ENCODE measurements around the gene STAG3. TPM values are rescaled to one million over a fixed set of nuclear protein-coding genes. Genes with fewer than 3 reads are reported as not detected.
"Not testable (repeated sequence)": the region's sequence is repeated elsewhere in the genome, so short reads cannot be mapped to it uniquely, and the experiment has no call there.

The STAG3 gene
- total RNA-seq, 1 experiment from 2014 or later: 3.1 TPM

DNA sequence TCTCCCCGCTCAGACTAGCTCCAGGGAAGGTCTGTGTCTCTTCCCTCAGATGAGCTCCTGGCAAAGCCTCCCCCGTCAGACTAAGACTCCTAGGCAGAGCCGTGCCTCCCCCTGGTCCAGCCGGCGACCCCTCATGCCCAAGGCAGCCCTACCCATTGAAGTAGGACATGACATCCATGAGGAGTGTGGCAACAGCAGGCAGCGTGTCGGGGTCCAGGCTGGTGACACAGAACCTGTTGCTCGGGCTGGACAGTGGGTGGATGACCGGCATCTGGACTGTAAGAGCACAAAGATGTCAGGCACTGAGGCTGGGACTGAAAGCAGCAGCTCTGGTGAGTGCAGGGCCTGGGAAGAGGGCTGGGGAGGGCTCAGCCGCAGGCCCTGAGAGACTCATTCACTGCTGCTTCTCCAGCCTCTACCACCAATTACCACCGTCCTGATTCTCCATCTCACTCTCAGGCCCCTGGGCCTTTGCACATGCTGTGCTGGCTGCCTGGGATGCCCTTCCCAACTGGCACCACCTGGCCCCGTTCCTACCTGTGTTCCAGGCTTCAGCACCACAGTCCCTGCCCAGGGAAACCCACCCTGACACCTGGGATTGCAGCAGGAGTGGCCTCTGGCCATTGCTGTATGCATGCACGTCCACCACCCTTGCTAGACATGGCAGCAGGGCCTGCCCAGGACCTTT, 44.9 kb downstream of the STAG3 start:
- H3K23ac ChIP-seq (ENCODE audit: insufficient read length, low read depth, low read length): no peak overlapping the region
- H3K79me2 ChIP-seq (ENCODE audit: insufficient read depth, low read length): no peaks in the 10 kb centered on the region
- Mint-ChIP-seq H3K27ac (peak overlapping the region in 1 of 3 experiments; percentile 40; a peak in 2 of 7 replicates), H3K27me3 (ENCODE audit: low read depth) (no peaks in the 10 kb centered on the region), H3K9me3 (no peaks in the 10 kb centered on the region), H3K4me3 (no peak overlapping the region), H3K4me1 (peaks cover 1 to 7% of the 10 kb centered on the region in 2 experiments; a peak in 3 of 4 replicates), H3K36me3 (ENCODE audit: insufficient read depth in 1 of 3, low read depth in 3 of 3) (peaks cover 4 to 17% (median 12%) of the 10 kb centered on the region in 3 experiments; a peak in 5 of 7 replicates)
- no peak overlapping the region for H3K4me2 ChIP-seq (ENCODE audit: insufficient read depth, insufficient read length, low read length)
- TF ChIP-seq, protein P1, sequence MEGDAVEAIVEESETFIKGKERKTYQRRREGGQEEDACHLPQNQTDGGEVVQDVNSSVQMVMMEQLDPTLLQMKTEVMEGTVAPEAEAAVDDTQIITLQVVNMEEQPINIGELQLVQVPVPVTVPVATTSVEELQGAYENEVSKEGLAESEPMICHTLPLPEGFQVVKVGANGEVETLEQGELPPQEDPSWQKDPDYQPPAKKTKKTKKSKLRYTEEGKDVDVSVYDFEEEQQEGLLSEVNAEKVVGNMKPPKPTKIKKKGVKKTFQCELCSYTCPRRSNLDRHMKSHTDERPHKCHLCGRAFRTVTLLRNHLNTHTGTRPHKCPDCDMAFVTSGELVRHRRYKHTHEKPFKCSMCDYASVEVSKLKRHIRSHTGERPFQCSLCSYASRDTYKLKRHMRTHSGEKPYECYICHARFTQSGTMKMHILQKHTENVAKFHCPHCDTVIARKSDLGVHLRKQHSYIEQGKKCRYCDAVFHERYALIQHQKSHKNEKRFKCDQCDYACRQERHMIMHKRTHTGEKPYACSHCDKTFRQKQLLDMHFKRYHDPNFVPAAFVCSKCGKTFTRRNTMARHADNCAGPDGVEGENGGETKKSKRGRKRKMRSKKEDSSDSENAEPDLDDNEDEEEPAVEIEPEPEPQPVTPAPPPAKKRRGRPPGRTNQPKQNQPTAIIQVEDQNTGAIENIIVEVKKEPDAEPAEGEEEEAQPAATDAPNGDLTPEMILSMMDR (conservative IDR thresholded peaks at IDR 0.05): no peak
- H4K91ac ChIP-seq (ENCODE audit: insufficient read length, low read depth, low read length): no peak overlapping the region
- no peak overlapping the region; the same call in 1 of the 2 replicates for H3K14ac ChIP-seq (ENCODE audit: insufficient read depth, low read length)
- H2BK15ac ChIP-seq (ENCODE audit: low read depth, low read length): no peak overlapping the region
- no peaks in the 10 kb centered on the region for H3K4me1 ChIP-seq (ENCODE audit: insufficient read depth, low read length)
- no CpG with 5 or more reads among the region's 13 CpGs for WGBS (ENCODE audit: extremely low coverage, insufficient read length, low lambda C conversion rate)
- H3K4ac ChIP-seq (ENCODE audit: low read depth, low read length): no peak overlapping the region
- H3K79me1 ChIP-seq (ENCODE audit: insufficient read depth, low read depth, low read length, poor library complexity, severe bottlenecking): no peaks in the 10 kb centered on the region
- no peak overlapping the region for H3T11ph ChIP-seq (ENCODE audit: low read length)
- no peak overlapping the region for H2AFZ ChIP-seq (ENCODE audit: low read length)
- no peak for DNase-seq
- H3K9me3 ChIP-seq (ENCODE audit: control insufficient read depth, low read depth, low read length): no peaks in the 10 kb centered on the region
- no peaks in the 10 kb centered on the region for H4K20me1 ChIP-seq (ENCODE audit: control insufficient read depth, insufficient read depth, insufficient read length)
- no peak overlapping the region for H3K9ac ChIP-seq (ENCODE audit: extremely low read depth, insufficient read length, low read length)
- no peak overlapping the region for H2BK120ac ChIP-seq (ENCODE audit: low read depth, low read length, poor library complexity, severe bottlenecking)
- no peak overlapping the region for H3K18ac ChIP-seq (ENCODE audit: insufficient read length, low read depth, low read length)
- no peak overlapping the region for H4K5ac ChIP-seq (ENCODE audit: insufficient read length, low read depth, low read length)
- H3K27me3 ChIP-seq (ENCODE audit: insufficient read depth, low read length): no peaks in the 10 kb centered on the region
- no peak overlapping the region for H2BK5ac ChIP-seq (ENCODE audit: insufficient read length, low read length)
- H4K8ac ChIP-seq (replicated peaks; ENCODE audit: insufficient read length, low read depth, low read length): no peak overlapping the region
- H2BK20ac ChIP-seq (ENCODE audit: low read depth, low read length, poor library complexity, severe bottlenecking): no peak overlapping the region
- no peaks in the 10 kb centered on the region for H3K23me2 ChIP-seq (ENCODE audit: insufficient read length, low read depth, low read length, poor library complexity, severe bottlenecking)
- H3K56ac ChIP-seq (ENCODE audit: insufficient read length, low read depth, low read length): no peak overlapping the region
- no peak overlapping the region for H2BK12ac ChIP-seq (ENCODE audit: insufficient read length, low read depth, low read length)
- no peak overlapping the region for H2AK5ac ChIP-seq (ENCODE audit: insufficient read length, low read length)
- no peak overlapping the region for H3K27ac ChIP-seq (ENCODE audit: insufficient read length, low read depth, low read length)

DNA sequence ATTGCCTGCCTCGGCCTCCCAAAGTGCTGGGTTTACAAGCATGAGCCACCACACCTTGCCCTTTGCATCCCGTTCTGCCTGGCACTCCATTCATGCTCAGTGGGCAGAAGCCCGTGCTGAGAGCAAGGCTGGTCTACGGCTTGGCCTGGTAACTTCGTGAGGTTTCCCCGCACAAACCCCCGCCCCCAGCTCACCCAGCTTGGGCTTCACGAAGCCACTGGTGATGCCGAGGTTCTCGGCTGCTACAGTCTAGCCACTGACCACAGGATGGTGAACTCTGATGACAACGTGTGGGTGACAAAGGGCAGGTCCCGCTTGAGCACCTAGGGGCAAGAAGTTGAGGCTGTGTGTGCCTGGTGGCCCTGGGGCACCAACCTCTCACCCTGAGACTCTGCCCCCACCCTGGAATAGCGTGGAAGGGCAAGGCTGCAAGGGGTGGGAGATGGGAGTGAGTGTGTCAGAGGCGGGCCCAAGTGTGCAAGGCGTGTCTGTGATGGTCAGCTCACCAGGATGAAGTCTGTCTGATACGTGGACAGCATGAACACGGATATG, 45.7 kb downstream of the STAG3 start:
- not testable (repeated sequence) for H3K9me3 ChIP-seq (ENCODE audit: control insufficient read depth, low read depth, low read length); H2AFZ ChIP-seq (ENCODE audit: low read length); H3K4me1 Mint-ChIP-seq; H2BK5ac ChIP-seq (ENCODE audit: insufficient read length, low read length); H4K20me1 ChIP-seq (ENCODE audit: control insufficient read depth, insufficient read depth, insufficient read length); H3K9me3 Mint-ChIP-seq; H2BK20ac ChIP-seq (ENCODE audit: low read depth, low read length, poor library complexity, severe bottlenecking); H4K5ac ChIP-seq (ENCODE audit: insufficient read length, low read depth, low read length); H3K4me2 ChIP-seq (ENCODE audit: insufficient read depth, insufficient read length, low read length); H3K23ac ChIP-seq (ENCODE audit: insufficient read length, low read depth, low read length); H2BK15ac ChIP-seq (ENCODE audit: low read depth, low read length); H3K4me3 Mint-ChIP-seq; H3K27me3 ChIP-seq (ENCODE audit: insufficient read depth, low read length); H4K91ac ChIP-seq (ENCODE audit: insufficient read length, low read depth, low read length); H3K27me3 Mint-ChIP-seq (ENCODE audit: low read depth); H3K18ac ChIP-seq (ENCODE audit: insufficient read length, low read depth, low read length); H4K8ac ChIP-seq (replicated peaks; ENCODE audit: insufficient read length, low read depth, low read length); H3K56ac ChIP-seq (ENCODE audit: insufficient read length, low read depth, low read length); H3K79me1 ChIP-seq (ENCODE audit: insufficient read depth, low read depth, low read length, poor library complexity, severe bottlenecking); DNase-seq; H2AK5ac ChIP-seq (ENCODE audit: insufficient read length, low read length); H3K27ac Mint-ChIP-seq; H2BK120ac ChIP-seq (ENCODE audit: low read depth, low read length, poor library complexity, severe bottlenecking); H3K9ac ChIP-seq (ENCODE audit: extremely low read depth, insufficient read length, low read length); H3K14ac ChIP-seq (ENCODE audit: insufficient read depth, low read length); H3K4me1 ChIP-seq (ENCODE audit: insufficient read depth, low read length); H3K4ac ChIP-seq (ENCODE audit: low read depth, low read length); H3T11ph ChIP-seq (ENCODE audit: low read length); H3K27ac ChIP-seq (ENCODE audit: insufficient read length, low read depth, low read length); H3K79me2 ChIP-seq (ENCODE audit: insufficient read depth, low read length); H3K23me2 ChIP-seq (ENCODE audit: insufficient read length, low read depth, low read length, poor library complexity, severe bottlenecking); H2BK12ac ChIP-seq (ENCODE audit: insufficient read length, low read depth, low read length)
- peaks cover 4 to 17% (median 15%) of the 10 kb centered on the region in 3 experiments; a peak in 5 of 7 replicates for H3K36me3 Mint-ChIP-seq (ENCODE audit: insufficient read depth in 1 of 3, low read depth in 3 of 3)
- WGBS (ENCODE audit: extremely low coverage, insufficient read length, low lambda C conversion rate): no CpG with 5 or more reads among the region's 17 CpGs

All from H9 (cell line).